Mesendoderm (in vitro differentiated cells): ENCODE measurements around the gene SPATA13.

Experiments
- DNase-seq: peaks from one replicate; pipeline ENCODE4 v3.0.0; 2013
- H2AK5ac ChIP-seq: 2 replicates; pipeline ENCODE4 v1.6.1; 2013; ENCODE audit warnings: low read length, inconsistent platforms
- H2BK120ac ChIP-seq: 2 replicates; pipeline ENCODE4 v1.6.1; 2013; ENCODE audit warnings: low read depth, mild to moderate bottlenecking, low read length, moderate library complexity, mixed read lengths
- H2BK15ac ChIP-seq: replicated peaks from 2 replicates; pipeline ENCODE4 v1.6.1; 2013; ENCODE audit warnings: low read depth, mild to moderate bottlenecking, moderate library complexity
- H2BK5ac ChIP-seq: 2 replicates; pipeline ENCODE4 v1.6.1; 2013; ENCODE audit warnings: low read length, inconsistent platforms
- H3K18ac ChIP-seq: 2 replicates; pipeline ENCODE4 v1.6.1; 2013; ENCODE audit warnings: mild to moderate bottlenecking, low read length, mixed read lengths
- H3K23ac ChIP-seq: one replicate; pipeline ENCODE4 v1.6.1; 2013; ENCODE audit warnings: low read length
- H3K27ac ChIP-seq: 2 replicates; pipeline ENCODE4 v1.5.1; 2013; ENCODE audit warnings: low read depth, mild to moderate bottlenecking, inconsistent platforms, low read length, moderate library complexity
- H3K27me3 ChIP-seq: 2 replicates; pipeline ENCODE4 v1.6.1; 2013; ENCODE audit warnings: low read length, control low read depth, mild to moderate bottlenecking, inconsistent platforms; ENCODE audit not compliant: insufficient read depth, poor library complexity
- H3K36me3 ChIP-seq: 2 replicates; pipeline ENCODE4 v1.6.1; 2013; ENCODE audit warnings: low read length, inconsistent platforms; ENCODE audit not compliant: control insufficient read depth, insufficient read depth
- H3K4ac ChIP-seq: one replicate; pipeline ENCODE4 v1.6.1; 2013; ENCODE audit warnings: low read depth, mild to moderate bottlenecking, low read length, moderate library complexity
- H3K4me1 ChIP-seq: 2 replicates; pipeline ENCODE4 v1.6.1; 2013; ENCODE audit warnings: low read depth, low read length, inconsistent platforms; ENCODE audit not compliant: control insufficient read depth
- H3K4me2 ChIP-seq: 2 replicates; pipeline ENCODE4 v1.6.1; 2013; ENCODE audit warnings: low read length
- H3K4me3 ChIP-seq: 2 replicates; pipeline ENCODE4 v1.5.1; 2013; ENCODE audit warnings: mild to moderate bottlenecking, low read length
- H3K56ac ChIP-seq: one replicate; pipeline ENCODE4 v1.6.1; 2013; ENCODE audit warnings: low read length
- H3K79me1 ChIP-seq: 2 replicates; pipeline ENCODE4 v1.6.1; 2013; ENCODE audit warnings: low read length, inconsistent platforms
- H3K79me2 ChIP-seq: 2 replicates; pipeline ENCODE4 v1.6.1; 2013; ENCODE audit warnings: mild to moderate bottlenecking, low read length; ENCODE audit not compliant: control insufficient read depth, insufficient read depth
- H3K9ac ChIP-seq: 2 replicates; pipeline ENCODE4 v1.6.1; 2013; ENCODE audit warnings: low read length, inconsistent platforms
- H4K5ac ChIP-seq: one replicate; pipeline ENCODE4 v1.6.1; 2013; ENCODE audit warnings: low read length
- H4K8ac ChIP-seq: one replicate; pipeline ENCODE4 v1.6.1; 2013; ENCODE audit warnings: low read depth, mild to moderate bottlenecking, control low read depth, low read length, moderate library complexity
- WGBS: extraction: QIAGEN DNeasy Blood & Tissue Kit; methylation state at CpG from one replicate; pipeline ENCODE4 v1.1.7; 2013; ENCODE audit warnings: low lambda C conversion rate, missing lambda C conversion rate; ENCODE audit not compliant: insufficient coverage; ENCODE audit errors: extremely low coverage; 5-methylcytosine and 5-hydroxymethylcytosine counted together

Gene SPATA13

GRCh38 chr13:24220086-24220703 lies 59.7 kb downstream of the SPATA13 start:
- Histone ChIP-seq H3K18ac (no peak overlapping the region), H4K8ac (no peak overlapping the region), H4K5ac (no peak overlapping the region), H2BK15ac (no peak overlapping the region), H3K36me3 (no peaks in the 10 kb centered on the region), H3K27ac (no peak overlapping the region), H3K23ac (no peak overlapping the region), H3K4me3 (no peak overlapping the region), H3K79me2 (peaks cover 7% of the 10 kb centered on the region), H2BK5ac (no peak overlapping the region), H3K9ac (no peak overlapping the region), H3K27me3 (no peaks in the 10 kb centered on the region), H3K4me2 (no peak overlapping the region), H2BK120ac (no peak overlapping the region), H3K4me1 (peaks cover 3% of the 10 kb centered on the region), H3K56ac (no peak overlapping the region), H2AK5ac (no peak overlapping the region), H3K79me1 (peaks cover 11% of the 10 kb centered on the region), H3K4ac (no peak overlapping the region)
- no CpG with 5 or more reads among the region's 6 CpGs for WGBS
- DNase-seq: peak; percentile 90

DNA sequence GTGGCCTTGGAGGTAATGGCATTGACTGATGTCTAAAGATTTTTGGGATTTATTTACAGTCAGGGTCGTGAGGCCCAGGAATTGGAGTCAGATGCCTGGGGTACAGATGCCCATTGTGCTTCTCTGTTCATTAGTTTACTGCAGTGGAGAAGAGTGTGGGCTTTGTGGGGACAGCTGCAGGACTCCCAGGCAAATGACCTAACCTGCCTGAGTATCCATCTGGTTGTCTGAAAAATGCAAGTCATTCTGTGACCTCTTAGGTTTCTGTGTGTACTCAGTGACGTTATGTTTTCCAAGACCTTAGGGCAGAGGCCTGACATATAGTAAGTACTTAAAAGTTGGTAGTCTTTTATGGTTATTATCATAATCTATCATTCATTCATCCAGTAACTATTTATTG lies 60.5 kb downstream of the SPATA13 start:
- H3K27ac ChIP-seq: no peak overlapping the region
- H3K9ac ChIP-seq: no peak overlapping the region
- H3K27me3 ChIP-seq: no peaks in the 10 kb centered on the region
- peaks cover 3% of the 10 kb centered on the region for H3K4me1 ChIP-seq
- no peak overlapping the region for H3K4ac ChIP-seq
- H3K36me3 ChIP-seq: no peaks in the 10 kb centered on the region
- H2BK120ac ChIP-seq: no peak overlapping the region
- DNase-seq: no peak
- H2BK15ac ChIP-seq: no peak overlapping the region
- no peak overlapping the region for H2BK5ac ChIP-seq
- H3K18ac ChIP-seq: no peak overlapping the region
- no CpG with 5 or more reads among the region's 2 CpGs for WGBS
- H3K23ac ChIP-seq: no peak overlapping the region
- H2AK5ac ChIP-seq: no peak overlapping the region
- no peak overlapping the region for H4K5ac ChIP-seq
- no peak overlapping the region for H4K8ac ChIP-seq
- no peak overlapping the region for H3K4me3 ChIP-seq
- peaks cover 7% of the 10 kb centered on the region for H3K79me2 ChIP-seq
- no peak overlapping the region for H3K4me2 ChIP-seq
- H3K56ac ChIP-seq: no peak overlapping the region
- peaks cover 11% of the 10 kb centered on the region for H3K79me1 ChIP-seq

- no peak overlapping the region for H4K5ac ChIP-seq
- no peak overlapping the region for H2BK5ac ChIP-seq
- no peak overlapping the region for H2BK120ac ChIP-seq
- H2AK5ac ChIP-seq: no peak overlapping the region
- no peak overlapping the region for H2BK15ac ChIP-seq
- no peak overlapping the region for H3K27ac ChIP-seq
- H3K4me2 ChIP-seq: no peak overlapping the region
- H3K79me2 ChIP-seq: peaks cover 9% of the 10 kb centered on the region
- H3K27me3 ChIP-seq: no peaks in the 10 kb centered on the region
- no peak overlapping the region for H3K4ac ChIP-seq
- no peak overlapping the region for H3K18ac ChIP-seq
- H4K8ac ChIP-seq: no peak overlapping the region
- peaks cover 11% of the 10 kb centered on the region for H3K79me1 ChIP-seq
- WGBS: no CpG with 5 or more reads among the region's 20 CpGs
- H3K4me3 ChIP-seq: no peak overlapping the region
- H3K4me1 ChIP-seq: peaks cover 8% of the 10 kb centered on the region
- no peak overlapping the region for H3K56ac ChIP-seq
- no peak overlapping the region for H3K9ac ChIP-seq
- no peaks in the 10 kb centered on the region for H3K36me3 ChIP-seq
- H3K23ac ChIP-seq: no peak overlapping the region
- no peak for DNase-seq
These were observed 62.2 kb downstream of the SPATA13 start for GRCh38 chr13:24222756-24223155.

GRCh38 chr13:24223341-24224231 lies 63.1 kb downstream of the SPATA13 start:
- Histone ChIP-seq H2BK120ac (no peak overlapping the region), H2AK5ac (no peak overlapping the region), H3K4me3 (no peak overlapping the region), H3K27ac (no peak overlapping the region), H2BK5ac (no peak overlapping the region), H3K4me1 (peaks cover 8% of the 10 kb centered on the region), H3K36me3 (no peaks in the 10 kb centered on the region), H3K56ac (no peak overlapping the region), H3K4me2 (no peak overlapping the region), H4K5ac (no peak overlapping the region), H3K4ac (no peak overlapping the region), H2BK15ac (no peak overlapping the region), H3K23ac (no peak overlapping the region), H3K27me3 (no peaks in the 10 kb centered on the region), H4K8ac (no peak overlapping the region), H3K79me2 (peaks cover 9% of the 10 kb centered on the region), H3K9ac (no peak overlapping the region), H3K18ac (no peak overlapping the region), H3K79me1 (peaks cover 11% of the 10 kb centered on the region)
- no peak for DNase-seq
- no CpG with 5 or more reads among the region's 42 CpGs for WGBS

GRCh38 chr13:24224232-24224680 lies 63.7 kb downstream of the SPATA13 start:
- no peak overlapping the region for H2BK15ac ChIP-seq
- peaks cover 8% of the 10 kb centered on the region for H3K4me1 ChIP-seq
- H4K8ac ChIP-seq: no peak overlapping the region
- no peak overlapping the region for H3K9ac ChIP-seq
- no peak overlapping the region for H3K4me2 ChIP-seq
- no peak overlapping the region for H3K56ac ChIP-seq
- H3K4ac ChIP-seq: no peak overlapping the region
- no peaks in the 10 kb centered on the region for H3K36me3 ChIP-seq
- no peak overlapping the region for H4K5ac ChIP-seq
- peaks cover 11% of the 10 kb centered on the region for H3K79me1 ChIP-seq
- no CpG with 5 or more reads among the region's 9 CpGs for WGBS
- H3K79me2 ChIP-seq: peaks cover 9% of the 10 kb centered on the region
- H3K27ac ChIP-seq: no peak overlapping the region
- H3K23ac ChIP-seq: no peak overlapping the region
- no peak overlapping the region for H3K18ac ChIP-seq
- no peak overlapping the region for H3K4me3 ChIP-seq
- no peak overlapping the region for H2BK5ac ChIP-seq
- H3K27me3 ChIP-seq: no peaks in the 10 kb centered on the region
- no peak overlapping the region for H2BK120ac ChIP-seq
- H2AK5ac ChIP-seq: no peak overlapping the region
- no peak for DNase-seq
